ENCODE measurements around the gene DDIT3. TPM values are rescaled to one million over a fixed set of nuclear protein-coding genes. Genes with fewer than 3 reads are reported as not detected.
"Not testable (repeated sequence)": the region's sequence is repeated elsewhere in the genome, so short reads cannot be mapped to it uniquely, and the experiment has no call there.

Gene DDIT3
- total RNA-seq, 1 donor from 2014 or later: 70.9 TPM

GRCh38 chr12:57518920-57519795, 1.2 kb downstream of the DDIT3 start:
- H3K36me3 Mint-ChIP-seq (ENCODE audit: unreplicated experiment): peaks cover 7% of the 10 kb centered on the region
- H3K27ac Mint-ChIP-seq (ENCODE audit: unreplicated experiment): peak overlapping the region; percentile 91
- DNase-seq: peak; percentile 78
- no peak for TF ChIP-seq CTCF (IDR thresholded peaks at IDR 0.05; ENCODE audit: partially characterized antibody, unreplicated experiment)
- peak overlapping the region; percentile 95 for H3K4me3 Mint-ChIP-seq (ENCODE audit: unreplicated experiment)
- H3K9me3 Mint-ChIP-seq (ENCODE audit: unreplicated experiment): peaks cover 43% of the 10 kb centered on the region
- peaks cover 24% of the 10 kb centered on the region for H3K4me1 Mint-ChIP-seq (ENCODE audit: low read depth, unreplicated experiment)
- H3K27me3 Mint-ChIP-seq (ENCODE audit: unreplicated experiment): peaks cover 30% of the 10 kb centered on the region

GRCh38 chr12:57518176-57518919, 2.0 kb downstream of the DDIT3 start:
- H3K4me1 Mint-ChIP-seq (ENCODE audit: low read depth, unreplicated experiment): peaks cover 20% of the 10 kb centered on the region
- no peak for TF ChIP-seq CTCF (IDR thresholded peaks at IDR 0.05; ENCODE audit: partially characterized antibody, unreplicated experiment)
- H3K27ac Mint-ChIP-seq (ENCODE audit: unreplicated experiment): peak overlapping the region; percentile 91
- H3K36me3 Mint-ChIP-seq (ENCODE audit: unreplicated experiment): peaks cover 7% of the 10 kb centered on the region
- H3K27me3 Mint-ChIP-seq (ENCODE audit: unreplicated experiment): peaks cover 25% of the 10 kb centered on the region
- H3K9me3 Mint-ChIP-seq (ENCODE audit: unreplicated experiment): peaks cover 38% of the 10 kb centered on the region
- DNase-seq: no peak
- peak overlapping the region; percentile 95 for H3K4me3 Mint-ChIP-seq (ENCODE audit: unreplicated experiment)

GRCh38 chr12:57517718-57518117, 2.6 kb downstream of the DDIT3 start:
- Mint-ChIP-seq H3K4me3 (ENCODE audit: unreplicated experiment) (peak overlapping the region; percentile 95), H3K4me1 (ENCODE audit: low read depth, unreplicated experiment) (peaks cover 20% of the 10 kb centered on the region), H3K27me3 (ENCODE audit: unreplicated experiment) (peaks cover 26% of the 10 kb centered on the region), H3K27ac (ENCODE audit: unreplicated experiment) (peak overlapping the region; percentile 91), H3K9me3 (ENCODE audit: unreplicated experiment) (peaks cover 41% of the 10 kb centered on the region)
- not testable (repeated sequence) for DNase-seq; H3K36me3 Mint-ChIP-seq (ENCODE audit: unreplicated experiment)

- peaks cover 7% of the 10 kb centered on the region for H3K36me3 Mint-ChIP-seq (ENCODE audit: unreplicated experiment)
- no peak for TF ChIP-seq CTCF (IDR thresholded peaks at IDR 0.05; ENCODE audit: partially characterized antibody, unreplicated experiment)
- no peak for DNase-seq
- peaks cover 44% of the 10 kb centered on the region for H3K9me3 Mint-ChIP-seq (ENCODE audit: unreplicated experiment)
- peaks cover 30% of the 10 kb centered on the region for H3K27me3 Mint-ChIP-seq (ENCODE audit: unreplicated experiment)
- peaks cover 20% of the 10 kb centered on the region for H3K4me1 Mint-ChIP-seq (ENCODE audit: low read depth, unreplicated experiment)
- H3K27ac Mint-ChIP-seq (ENCODE audit: unreplicated experiment): peak overlapping the region; percentile 81
- peak overlapping the region; percentile 95 for H3K4me3 Mint-ChIP-seq (ENCODE audit: unreplicated experiment)
Observed at GRCh38 chr12:57517187-57517586, 3.1 kb downstream of the DDIT3 start.

- H3K9me3 Mint-ChIP-seq (ENCODE audit: unreplicated experiment): peaks cover 41% of the 10 kb centered on the region
- no peak for DNase-seq
- H3K4me1 Mint-ChIP-seq (ENCODE audit: low read depth, unreplicated experiment): peaks cover 18% of the 10 kb centered on the region
- peak overlapping the region; percentile 81 for H3K27ac Mint-ChIP-seq (ENCODE audit: unreplicated experiment)
- peaks cover 25% of the 10 kb centered on the region for H3K27me3 Mint-ChIP-seq (ENCODE audit: unreplicated experiment)
- no peak for TF ChIP-seq CTCF (IDR thresholded peaks at IDR 0.05; ENCODE audit: partially characterized antibody, unreplicated experiment)
- peaks cover 7% of the 10 kb centered on the region for H3K36me3 Mint-ChIP-seq (ENCODE audit: unreplicated experiment)
- H3K4me3 Mint-ChIP-seq (ENCODE audit: unreplicated experiment): peak overlapping the region; percentile 95
Observed at GRCh38 chr12:57516617-57517153, 3.6 kb downstream of the DDIT3 start.

All from glutamatergic neuron (in vitro differentiated cells).